Esophagus muscularis mucosa (tissue), 3 donors: Measurements from ENCODE around the gene SRGAP3.

Source experiments
- POLR2AphosphoS5 ChIP-seq, 2 donors: sonication (generic); formaldehyde crosslinking; IDR thresholded peaks; one replicate each; pipeline ENCODE4 v1.6.1; 2017; ENCODE audit warnings: antibody characterized with exemption in 2 of 2
- TF ChIP-seq, protein P1 (sequence below), 3 experiments: fragments of 200-600 bp in 2 of 3; fragments of 450-650 bp in 1 of 3; sonication (generic) in 2 of 3; IDR thresholded peaks; one replicate each; pipeline ENCODE4 v1.5.1; 2017 to 2019; ENCODE audit warnings: antibody characterized with exemption in 3 of 3, mild to moderate bottlenecking in 2 of 3, moderate library complexity in 1 of 3

DNA sequence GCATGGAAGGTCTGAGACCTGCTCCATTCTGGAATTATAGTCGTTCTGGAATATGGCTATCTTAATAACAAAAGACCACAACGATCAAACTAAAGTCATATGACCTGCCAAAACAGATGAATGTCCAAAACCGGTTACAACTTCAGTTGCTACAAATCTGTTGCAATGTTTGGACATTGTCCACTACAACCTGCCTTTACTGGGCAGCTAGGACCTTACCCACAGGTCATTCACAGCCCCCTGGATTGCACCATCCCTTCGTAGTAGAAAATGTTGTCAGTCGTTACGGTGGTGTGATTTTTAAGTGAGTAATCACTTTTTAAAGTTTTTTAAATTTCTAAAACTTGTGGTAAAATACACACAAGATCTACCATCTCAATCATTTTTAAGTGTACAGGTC, 22.5 kb upstream of the SRGAP3 start:
- TF ChIP-seq, protein P1, sequence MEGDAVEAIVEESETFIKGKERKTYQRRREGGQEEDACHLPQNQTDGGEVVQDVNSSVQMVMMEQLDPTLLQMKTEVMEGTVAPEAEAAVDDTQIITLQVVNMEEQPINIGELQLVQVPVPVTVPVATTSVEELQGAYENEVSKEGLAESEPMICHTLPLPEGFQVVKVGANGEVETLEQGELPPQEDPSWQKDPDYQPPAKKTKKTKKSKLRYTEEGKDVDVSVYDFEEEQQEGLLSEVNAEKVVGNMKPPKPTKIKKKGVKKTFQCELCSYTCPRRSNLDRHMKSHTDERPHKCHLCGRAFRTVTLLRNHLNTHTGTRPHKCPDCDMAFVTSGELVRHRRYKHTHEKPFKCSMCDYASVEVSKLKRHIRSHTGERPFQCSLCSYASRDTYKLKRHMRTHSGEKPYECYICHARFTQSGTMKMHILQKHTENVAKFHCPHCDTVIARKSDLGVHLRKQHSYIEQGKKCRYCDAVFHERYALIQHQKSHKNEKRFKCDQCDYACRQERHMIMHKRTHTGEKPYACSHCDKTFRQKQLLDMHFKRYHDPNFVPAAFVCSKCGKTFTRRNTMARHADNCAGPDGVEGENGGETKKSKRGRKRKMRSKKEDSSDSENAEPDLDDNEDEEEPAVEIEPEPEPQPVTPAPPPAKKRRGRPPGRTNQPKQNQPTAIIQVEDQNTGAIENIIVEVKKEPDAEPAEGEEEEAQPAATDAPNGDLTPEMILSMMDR (IDR thresholded peaks at IDR 0.05): no peak
- no peak for TF ChIP-seq POLR2AphosphoS5 (IDR thresholded peaks at IDR 0.05)
